Measurements from ENCODE around the gene NIPAL4.

DNA sequence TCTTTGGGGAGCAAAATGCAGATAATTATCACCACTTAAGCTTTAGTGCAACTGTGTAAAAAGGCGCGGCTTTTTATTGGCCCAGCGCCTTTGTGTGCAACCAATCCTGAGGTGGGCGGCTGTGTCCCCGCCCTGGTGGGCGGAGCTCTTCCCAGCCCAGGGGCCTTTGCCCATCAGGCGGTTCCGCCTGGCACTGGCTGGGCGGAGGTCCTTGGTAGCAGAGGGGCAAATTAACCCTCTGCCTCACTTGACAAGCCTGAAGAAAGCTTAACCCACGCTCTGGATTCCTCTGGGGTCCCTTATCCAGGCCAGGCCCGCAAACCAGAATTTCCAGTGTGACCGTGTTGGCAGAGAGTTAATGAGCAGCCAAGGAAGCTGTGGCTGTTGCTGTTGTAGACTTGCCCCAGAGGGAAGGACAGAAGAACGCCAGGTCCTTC is 12.8 kb upstream of the NIPAL4 start:
- TF ChIP-seq CTCF (IDR thresholded peaks at IDR 0.05) (no peak), POLR2A (IDR thresholded peaks at IDR 0.05) (no peak)

All from lower leg skin (tissue), 3 donors.